ENCODE results near the gene HOXB5. TPM values are rescaled to one million over a fixed set of nuclear protein-coding genes. Genes with fewer than 3 reads are reported as not detected.

Gene HOXB5
- total RNA-seq (2022) (not detected in 2 replicates), Bru-seq, nascent RNA (percentile 27 among the genes with signal in this experiment), BruChase-seq, experiment 1, labeled RNA remaining after a 2-hour chase (percentile 32 among the genes with signal in this experiment), BruChase-seq, experiment 2, labeled RNA remaining after a 6-hour chase (percentile 17 among the genes with signal in this experiment)
- long read RNA-seq, result 0 reads

DNA sequence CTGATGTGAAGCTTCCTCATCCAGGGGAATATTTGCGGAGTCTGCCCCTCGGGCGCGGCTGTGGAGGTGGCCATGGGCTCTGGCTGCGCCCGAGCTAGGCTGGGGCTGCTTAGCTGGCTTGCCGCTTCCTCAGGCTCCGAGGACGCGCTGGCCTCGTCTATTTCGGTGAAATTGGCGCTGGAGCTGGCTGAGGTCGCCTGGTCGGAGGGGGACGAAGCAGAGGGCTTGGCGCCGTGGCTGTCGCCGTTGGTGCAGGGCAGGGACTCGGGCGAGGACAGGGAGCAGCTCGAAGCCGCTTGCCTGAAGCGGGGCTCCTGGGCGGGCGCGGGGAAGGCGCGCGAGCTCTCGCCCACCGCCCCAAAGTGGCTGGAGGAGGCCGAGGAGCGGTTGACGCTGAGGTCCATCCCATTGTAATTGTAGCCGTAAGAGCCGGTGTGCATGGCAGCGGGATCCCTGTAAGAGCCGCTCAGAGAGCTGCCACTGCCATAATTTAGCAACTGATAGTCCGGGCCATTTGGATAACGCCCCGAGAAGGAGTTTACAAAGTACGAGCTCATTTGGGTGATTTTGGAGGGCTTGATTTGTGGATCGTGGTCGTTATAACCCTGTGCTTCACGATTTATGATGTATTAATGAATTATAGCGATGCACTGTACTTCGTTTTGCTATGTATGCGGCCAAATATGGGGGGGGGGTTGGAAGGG lies at the start of gene HOXB5:
Gene HOXB5 (minus strand): TSS at position 654 of the 704 bp plus-strand sequence. CDS start 97 bp downstream, at position 557.
- Mint-ChIP-seq H3K4me1 (ENCODE audit: low read depth, unreplicated experiment) (peaks cover 7% of the 10 kb centered on the region), H3K36me3 (ENCODE audit: insufficient read depth, unreplicated experiment) (no peaks in the 10 kb centered on the region), H3K27me3 (ENCODE audit: insufficient read depth, unreplicated experiment) (peaks cover 21% of the 10 kb centered on the region), H3K9me3 (ENCODE audit: unreplicated experiment) (no peaks in the 10 kb centered on the region), H3K27ac (ENCODE audit: unreplicated experiment) (no peak within 1 kb of the TSS), H3K4me3 (ENCODE audit: unreplicated experiment) (no peak within 1 kb of the TSS)
- H3K9me3 ChIP-seq, result no peaks in the 10 kb centered on the region
- POLR2A ChIA-PET, result no interaction called here
- no peak for DNase-seq
- H3K4me1 ChIP-seq, result peaks cover 16% of the 10 kb centered on the region
- TF ChIP-seq, protein P1, sequence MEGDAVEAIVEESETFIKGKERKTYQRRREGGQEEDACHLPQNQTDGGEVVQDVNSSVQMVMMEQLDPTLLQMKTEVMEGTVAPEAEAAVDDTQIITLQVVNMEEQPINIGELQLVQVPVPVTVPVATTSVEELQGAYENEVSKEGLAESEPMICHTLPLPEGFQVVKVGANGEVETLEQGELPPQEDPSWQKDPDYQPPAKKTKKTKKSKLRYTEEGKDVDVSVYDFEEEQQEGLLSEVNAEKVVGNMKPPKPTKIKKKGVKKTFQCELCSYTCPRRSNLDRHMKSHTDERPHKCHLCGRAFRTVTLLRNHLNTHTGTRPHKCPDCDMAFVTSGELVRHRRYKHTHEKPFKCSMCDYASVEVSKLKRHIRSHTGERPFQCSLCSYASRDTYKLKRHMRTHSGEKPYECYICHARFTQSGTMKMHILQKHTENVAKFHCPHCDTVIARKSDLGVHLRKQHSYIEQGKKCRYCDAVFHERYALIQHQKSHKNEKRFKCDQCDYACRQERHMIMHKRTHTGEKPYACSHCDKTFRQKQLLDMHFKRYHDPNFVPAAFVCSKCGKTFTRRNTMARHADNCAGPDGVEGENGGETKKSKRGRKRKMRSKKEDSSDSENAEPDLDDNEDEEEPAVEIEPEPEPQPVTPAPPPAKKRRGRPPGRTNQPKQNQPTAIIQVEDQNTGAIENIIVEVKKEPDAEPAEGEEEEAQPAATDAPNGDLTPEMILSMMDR (IDR thresholded peaks at IDR 0.05; ENCODE audit: insufficient read depth in 1 of 2, low read depth in 1 of 2, low read length in 1 of 2, severe bottlenecking in 1 of 2, unreplicated experiment in 1 of 2), result no peak
- BruUV-seq (replicated peaks), result no TSS peak
- H3K36me3 ChIP-seq (ENCODE audit: control insufficient read depth, insufficient read depth, low read length), result no peaks in the 10 kb centered on the region
- no peak within 1 kb of the TSS for H3K4me3 ChIP-seq (ENCODE audit: low read depth, low read length)
- CTCF ChIA-PET, result interaction anchor here (0.6 to 1.8 kb wide), 8 partner anchors 8 to 286 kb away, joined by 3 to 5 read pairs (median 3); no protein-coding TSS in a partner anchor
- intact Hi-C loops (cut with micrococcal nuclease; ENCODE audit: unreplicated experiment), result no loop called here
- peaks cover 5% of the 10 kb centered on the region for H3K27me3 ChIP-seq (replicated peaks; ENCODE audit: control insufficient read depth, insufficient read depth, low read length)

GRCh38 chr17:48642843-48643696 lies 49.5 kb upstream of the HOXB5 start:
- CTCF ChIA-PET, result no interaction called here
- intact Hi-C loops (cut with micrococcal nuclease; ENCODE audit: unreplicated experiment), result no loop called here

More at GRCh38 chr17:48642843-48643696, 49.5 kb upstream of the HOXB5 start:
- POLR2A ChIA-PET, result interaction anchor here (0.5 kb wide), 1 partner anchor 993 kb away, joined by 4 read pairs; no protein-coding TSS in a partner anchor
- H3K27ac Mint-ChIP-seq (ENCODE audit: unreplicated experiment), result no peak overlapping the region
- peaks cover 18% of the 10 kb centered on the region for H3K27me3 Mint-ChIP-seq (ENCODE audit: insufficient read depth, unreplicated experiment)
- peaks cover 9% of the 10 kb centered on the region; the same call in 1 of the 2 replicates for H3K4me1 ChIP-seq
- no peak overlapping the region for H3K4me3 ChIP-seq (ENCODE audit: low read depth, low read length)
- TF ChIP-seq, protein P1 (IDR thresholded peaks at IDR 0.05; ENCODE audit: insufficient read depth in 1 of 2, low read depth in 1 of 2, low read length in 1 of 2, severe bottlenecking in 1 of 2, unreplicated experiment in 1 of 2), result no peak
- peak in 1 of 2 experiments; percentile 19 for DNase-seq
- no TSS peak for BruUV-seq (replicated peaks)
- no peaks in the 10 kb centered on the region for H3K27me3 ChIP-seq (replicated peaks; ENCODE audit: control insufficient read depth, insufficient read depth, low read length)
- no peaks in the 10 kb centered on the region for H3K9me3 ChIP-seq
- H3K9me3 Mint-ChIP-seq (ENCODE audit: unreplicated experiment), result no peaks in the 10 kb centered on the region
- H3K36me3 ChIP-seq (ENCODE audit: control insufficient read depth, insufficient read depth, low read length), result no peaks in the 10 kb centered on the region
- H3K36me3 Mint-ChIP-seq (ENCODE audit: insufficient read depth, unreplicated experiment), result no peaks in the 10 kb centered on the region
- peaks cover 7% of the 10 kb centered on the region for H3K4me1 Mint-ChIP-seq (ENCODE audit: low read depth, unreplicated experiment)
- no peak overlapping the region for H3K4me3 Mint-ChIP-seq (ENCODE audit: unreplicated experiment)

Data from Caco-2 (cell line).